CD4-positive, alpha-beta T cell treated with Interleukin-15 for 4 hours (primary cell): ENCODE results near the gene ANO4.

Experiments
- DNase-seq: peaks from one replicate; pipeline ENCODE4 v3.0.0-alpha.2; 2020; ENCODE audit warnings: low spot score

The ANO4 gene

GRCh38 chr12:100992194-100992593 is 197.6 kb downstream of the ANO4 start:
- DNase-seq = no peak

GRCh38 chr12:100993916-100994450 is 199.4 kb downstream of the ANO4 start:
- no peak for DNase-seq

- DNase-seq = no peak
These were observed 200.6 kb downstream of the ANO4 start for GRCh38 chr12:100995201-100995600.

GRCh38 chr12:100995771-100996170 is 201.2 kb downstream of the ANO4 start:
- DNase-seq = no peak

- DNase-seq = no peak
These were observed 207.1 kb downstream of the ANO4 start for GRCh38 chr12:101001669-101002068.

GRCh38 chr12:101002696-101003419 is 208.3 kb downstream of the ANO4 start:
- no peak for DNase-seq

- no peak for DNase-seq
These were observed 210.3 kb downstream of the ANO4 start for GRCh38 chr12:101004898-101005297.

GRCh38 chr12:101009274-101009673 is 214.7 kb downstream of the ANO4 start:
- no peak for DNase-seq

- no peak for DNase-seq
These were observed 216.3 kb downstream of the ANO4 start for GRCh38 chr12:101010896-101011295.

- DNase-seq = no peak
These were observed 219.4 kb downstream of the ANO4 start for GRCh38 chr12:101013993-101014392.

GRCh38 chr12:101015044-101015443 is 220.5 kb downstream of the ANO4 start:
- DNase-seq = no peak

GRCh38 chr12:101018540-101018939 is 224.0 kb downstream of the ANO4 start:
- no peak for DNase-seq

GRCh38 chr12:101019201-101019600 is 224.6 kb downstream of the ANO4 start:
- no peak for DNase-seq

GRCh38 chr12:101019667-101020066 is 225.1 kb downstream of the ANO4 start:
- DNase-seq = no peak

GRCh38 chr12:101021442-101021841 is 226.9 kb downstream of the ANO4 start:
- DNase-seq = no peak

GRCh38 chr12:101021911-101022388 is 227.4 kb downstream of the ANO4 start:
- no peak for DNase-seq

- no peak for DNase-seq
These were observed 232.6 kb downstream of the ANO4 start for GRCh38 chr12:101027200-101027599.

- no peak for DNase-seq
These were observed 233.2 kb downstream of the ANO4 start for GRCh38 chr12:101027816-101028215.

- DNase-seq = no peak
These were observed 243.8 kb downstream of the ANO4 start for GRCh38 chr12:101038289-101038871.

- DNase-seq = no peak
These were observed 245.4 kb downstream of the ANO4 start for GRCh38 chr12:101039848-101040531.

- DNase-seq = no peak
These were observed 246.4 kb downstream of the ANO4 start for GRCh38 chr12:101040936-101041335.

GRCh38 chr12:101042211-101042610 is 247.6 kb downstream of the ANO4 start:
- DNase-seq = no peak

GRCh38 chr12:101044512-101045059 is 250.0 kb downstream of the ANO4 start:
- DNase-seq = no peak
